Endothelial cell of umbilical vein (primary cell): Measurements from ENCODE around the gene DPYSL4. TPM values are rescaled to one million over a fixed set of nuclear protein-coding genes. Genes with fewer than 3 reads are reported as not detected.

Source experiments
- BruUV-seq: library from RNA; stranded (reverse); fragments of 400-500 nt; replicated peaks from 2 replicates; lab custom pipeline; 2021; lab: Mats Ljungman, UMichigan
- CTCF ChIA-PET: fragments of 300-600, 350-600 bp; sonication (Branson Sonifier 250); formaldehyde crosslinking; loops from one replicate; lab custom pipeline; 2021; ENCODE audit warnings: antibody characterized with exemption, inconsistent platforms; lab: Charles Lee
- POLR2A ChIA-PET: fragments of 300-600, 350-600 bp; sonication (Branson Sonifier 250); formaldehyde crosslinking; loops from one replicate; lab custom pipeline; 2021; ENCODE audit warnings: antibody characterized with exemption, inconsistent platforms; lab: Charles Lee
- DNase-seq: peaks from one replicate; pipeline ENCODE4 v3.0.0-alpha.2; 2011; ENCODE audit warnings: low read depth, low spot score
- FAIRE-seq: peaks from 2 replicates; lab custom pipeline; 2011; peaks lifted over from hg19 to GRCh38; lab: Jason Lieb, UNC
- H2AFZ ChIP-seq: 2 replicates; pipeline ENCODE4 v1.6.0; 2012; ENCODE audit warnings: low read depth, low read length, control low read depth, inconsistent platforms
- H3K27ac ChIP-seq: 2 replicates; pipeline ENCODE4 v1.5.1; 2011; ENCODE audit warnings: low read depth, mild to moderate bottlenecking, control low read depth, low read length, moderate library complexity; ENCODE audit not compliant: insufficient read depth
- H3K27me3 ChIP-seq, 2 experiments: 2 replicates each; pipeline versions ENCODE4 v1.6.0 to v1.6.1; 2011; ENCODE audit warnings: low read length in 2 of 2, mixed read lengths in 1 of 2; ENCODE audit not compliant: control insufficient read depth in 2 of 2, insufficient read depth in 2 of 2
- H3K36me3 ChIP-seq, 2 experiments: 2 replicates in 1 of 2; 3 replicates in 1 of 2; pipeline ENCODE4 v1.5.1; 2011; ENCODE audit warnings: low read length in 2 of 2, mild to moderate bottlenecking in 1 of 2, moderate library complexity in 1 of 2; ENCODE audit not compliant: control insufficient read depth in 2 of 2, insufficient read depth in 2 of 2; ENCODE audit errors: extremely low read depth in 1 of 2
- H3K4me1 ChIP-seq: 3 replicates; pipeline ENCODE4 v1.5.1; 2011; ENCODE audit warnings: mild to moderate bottlenecking, low read length; ENCODE audit not compliant: control insufficient read depth, insufficient read depth; ENCODE audit errors: extremely low read depth
- H3K4me2 ChIP-seq: 2 replicates; pipeline ENCODE4 v1.6.1; 2011; ENCODE audit warnings: low read length, control low read depth, mixed read lengths; ENCODE audit not compliant: insufficient read depth
- H3K4me3 ChIP-seq, 3 experiments: fragments of 200-600 bp in 1 of 3; sonication (generic), shearing (Covaris generic) in 1 of 3; replicated peaks in 1 of 3; 2 replicates each; pipeline ENCODE4 v1.5.1; 2011 to 2016; ENCODE audit warnings: control low read depth in 3 of 3, low read length in 3 of 3, mild to moderate bottlenecking in 2 of 3, inconsistent platforms in 1 of 3, low read depth in 1 of 3, moderate library complexity in 1 of 3; ENCODE audit not compliant: insufficient read depth in 1 of 3
- H3K79me2 ChIP-seq: 2 replicates; pipeline ENCODE4 v1.6.0; 2012; ENCODE audit warnings: low read length, inconsistent platforms; ENCODE audit not compliant: control insufficient read depth, insufficient read depth
- H3K9ac ChIP-seq: replicated peaks from 2 replicates; pipeline ENCODE3; 2011; ENCODE audit warnings: low read length, control low read depth; ENCODE audit not compliant: insufficient read depth; ENCODE audit errors: extremely low read depth
- H3K9me1 ChIP-seq: replicated peaks from 3 replicates; pipeline ENCODE4 v1.6.0; 2011; ENCODE audit warnings: mild to moderate bottlenecking, low read length; ENCODE audit not compliant: control insufficient read depth, insufficient read depth; ENCODE audit errors: extremely low read depth
- H3K9me3 ChIP-seq: replicated peaks from 2 replicates; pipeline ENCODE4 v1.5.1; 2012; ENCODE audit warnings: low read length, inconsistent platforms; ENCODE audit not compliant: control insufficient read depth, insufficient read depth
- H4K20me1 ChIP-seq: replicated peaks from 2 replicates; pipeline ENCODE3; 2011; ENCODE audit warnings: mild to moderate bottlenecking, low read length; ENCODE audit not compliant: control insufficient read depth, insufficient read depth; ENCODE audit errors: extremely low read depth
- EZH2 ChIP-seq: IDR thresholded peaks from 2 replicates; pipeline ENCODE4 v1.6.1; 2012; ENCODE audit warnings: borderline replicate concordance, low read depth, mild to moderate bottlenecking, moderate library complexity, low read length, inconsistent platforms; ENCODE audit not compliant: severe bottlenecking
- FOS ChIP-seq: IDR thresholded peaks from 2 replicates; pipeline ENCODE4 v1.6.1; 2011; ENCODE audit warnings: mild to moderate bottlenecking, low read length, moderate library complexity, borderline replicate concordance; ENCODE audit not compliant: insufficient read depth
- GATA2 ChIP-seq: IDR thresholded peaks from 2 replicates; pipeline ENCODE4 v1.7.0; 2011; ENCODE audit warnings: low read depth, mild to moderate bottlenecking, moderate library complexity, mixed read lengths, low read length; ENCODE audit not compliant: insufficient read length, insufficient read depth
- JUN ChIP-seq: IDR thresholded peaks from 2 replicates; pipeline ENCODE4 v1.6.1; 2011; ENCODE audit warnings: borderline replicate concordance, low read depth; ENCODE audit not compliant: insufficient read length, insufficient read depth
- MAX ChIP-seq: IDR thresholded peaks from 2 replicates; pipeline ENCODE4 v1.6.1; 2011; ENCODE audit not compliant: insufficient read depth, insufficient read length
- MYC ChIP-seq: IDR thresholded peaks from one replicate; pipeline ENCODE4 v1.6.1; 2011; ENCODE audit warnings: mild to moderate bottlenecking, low read depth, low read length
- POLR2A ChIP-seq: IDR thresholded peaks from 2 replicates; pipeline ENCODE4 v1.6.1; 2012; ENCODE audit warnings: low read depth, mild to moderate bottlenecking, control low read depth, low read length
- POLR2AphosphoS5 ChIP-seq: IDR thresholded peaks from 2 replicates; pipeline ENCODE4 v1.6.1; 2012; ENCODE audit warnings: low read depth, mild to moderate bottlenecking, control low read depth, low read length, moderate library complexity; ENCODE audit not compliant: insufficient read depth
- dilution Hi-C: fragments of 300-500 bp; cut with MboI; formaldehyde crosslinking; loops from one replicate; pipeline ENCODE4 v1.15.0; 2019; ENCODE audit warnings: low sequenced_read_pairs; ENCODE audit not compliant: extremely low pct_ligation_motif_present
- intact Hi-C: fragments of 100-400 bp; cut with micrococcal nuclease; formaldehyde crosslinking; loops from one replicate; pipeline ENCODE4 v1.10.0; 2022
- polyA plus RNA-seq, 4 experiments: library from polyadenylated mRNA; depleted of rRNA in 3 of 4; stranded (reverse) in 3 of 4; unstranded in 1 of 4; fragments of >200 nt; gene quantifications; 2 replicates each; pipeline versions ENCODE4 v1.2.1 to v1.2.3, GENCODE V29; 2011 to 2012; ENCODE audit warnings: missing spikeins in 1 of 4
- total RNA-seq: library from RNA; stranded (reverse); gene quantifications from 2 replicates; pipeline ENCODE4 v1.2.3, GENCODE V29; 2021
- TF ChIP-seq, protein P1 (sequence below), 2 donors: IDR thresholded peaks; 1 replicate in 1 of 2; 2 replicates in 1 of 2; pipeline ENCODE4 v1.5.1; 2011; ENCODE audit warnings: low read length in 2 of 2, mild to moderate bottlenecking in 2 of 2, moderate library complexity in 2 of 2, control low read depth in 1 of 2, inconsistent platforms in 1 of 2, low read depth in 1 of 2; ENCODE audit not compliant: insufficient read depth in 1 of 2; ENCODE audit errors: extremely low read depth in 1 of 2

The DPYSL4 gene
- total and polyA plus RNA-seq, 2 donors (not counting 3 experiments of a cell fraction or from before 2014, with no cell fraction given): 27.1 to 60.0 TPM

DNA sequence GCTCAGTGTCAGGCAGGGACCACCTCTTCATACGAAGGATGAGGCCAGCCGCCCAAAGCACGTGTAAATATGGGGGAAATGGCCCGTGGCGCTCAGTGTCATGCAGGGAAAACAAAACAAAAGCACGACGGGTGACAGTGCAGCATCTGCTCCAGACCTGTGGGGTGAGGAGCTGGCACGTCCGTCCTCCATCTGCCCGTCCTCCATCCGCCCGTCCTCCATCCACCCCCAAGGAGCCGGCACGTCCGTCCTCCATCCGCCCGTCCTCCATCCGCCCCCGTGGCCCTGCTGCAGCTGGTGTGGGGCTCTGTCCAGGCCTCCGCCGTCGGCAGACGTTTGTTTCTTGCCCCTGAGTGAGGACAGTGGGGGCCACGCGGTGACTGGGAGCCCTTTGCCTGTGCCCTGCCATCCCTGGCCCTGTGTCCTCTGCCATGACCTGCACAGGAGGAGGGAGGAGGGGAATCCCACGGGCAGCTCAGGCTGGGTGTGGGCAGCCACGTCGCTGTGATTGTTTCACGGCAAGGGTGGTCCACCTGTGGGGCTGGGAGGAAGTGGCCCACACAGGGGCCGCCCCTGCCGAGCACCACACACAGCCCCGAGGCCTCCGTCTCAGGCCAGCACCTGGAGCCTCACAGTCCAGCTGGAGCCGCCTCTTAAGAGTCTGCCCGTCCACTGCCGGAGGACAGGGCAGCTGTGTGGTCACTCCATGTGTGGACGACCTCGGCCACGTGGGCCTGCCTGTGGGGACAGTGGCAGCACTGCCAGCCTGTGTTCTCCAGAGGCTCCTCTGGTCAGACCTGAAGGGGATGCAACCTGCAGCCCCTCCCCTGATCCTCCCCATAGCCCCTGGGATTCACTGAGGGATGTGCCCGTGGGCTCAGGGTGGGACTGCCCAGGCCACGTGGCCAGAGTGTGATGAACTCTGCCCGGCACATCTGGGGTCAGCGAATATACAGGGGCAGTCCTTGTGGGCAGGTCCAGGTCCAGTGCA, 38.2 kb upstream of the DPYSL4 start:
- dilution Hi-C loops: no loop called here
- H3K9me1 ChIP-seq: no peaks in the 10 kb centered on the region
- no peaks in the 10 kb centered on the region for H3K27me3 ChIP-seq
- TF ChIP-seq POLR2AphosphoS5 (no peak), MYC (no peak), JUN (no peak), FOS (no peak), POLR2A (no peak), EZH2 (no peak), GATA2 (no peak), MAX (no peak)
- TF ChIP-seq, protein P1, sequence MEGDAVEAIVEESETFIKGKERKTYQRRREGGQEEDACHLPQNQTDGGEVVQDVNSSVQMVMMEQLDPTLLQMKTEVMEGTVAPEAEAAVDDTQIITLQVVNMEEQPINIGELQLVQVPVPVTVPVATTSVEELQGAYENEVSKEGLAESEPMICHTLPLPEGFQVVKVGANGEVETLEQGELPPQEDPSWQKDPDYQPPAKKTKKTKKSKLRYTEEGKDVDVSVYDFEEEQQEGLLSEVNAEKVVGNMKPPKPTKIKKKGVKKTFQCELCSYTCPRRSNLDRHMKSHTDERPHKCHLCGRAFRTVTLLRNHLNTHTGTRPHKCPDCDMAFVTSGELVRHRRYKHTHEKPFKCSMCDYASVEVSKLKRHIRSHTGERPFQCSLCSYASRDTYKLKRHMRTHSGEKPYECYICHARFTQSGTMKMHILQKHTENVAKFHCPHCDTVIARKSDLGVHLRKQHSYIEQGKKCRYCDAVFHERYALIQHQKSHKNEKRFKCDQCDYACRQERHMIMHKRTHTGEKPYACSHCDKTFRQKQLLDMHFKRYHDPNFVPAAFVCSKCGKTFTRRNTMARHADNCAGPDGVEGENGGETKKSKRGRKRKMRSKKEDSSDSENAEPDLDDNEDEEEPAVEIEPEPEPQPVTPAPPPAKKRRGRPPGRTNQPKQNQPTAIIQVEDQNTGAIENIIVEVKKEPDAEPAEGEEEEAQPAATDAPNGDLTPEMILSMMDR (IDR thresholded peaks at IDR 0.05; ENCODE audit: extremely low read depth in 1 of 2, insufficient read depth in 1 of 2, low read depth in 1 of 2, low read length in 2 of 2): no peak
- no peaks in the 10 kb centered on the region for H4K20me1 ChIP-seq
- intact Hi-C loops: loop anchor here (10.0 kb wide), 1 partner anchor 1954 kb away; no protein-coding TSS in a partner anchor
- FAIRE-seq (no peak), DNase-seq (no peak)
- H3K79me2 ChIP-seq: no peaks in the 10 kb centered on the region
- no TSS peak for BruUV-seq
- H3K9ac ChIP-seq: no peak overlapping the region
- H2AFZ ChIP-seq: no peak overlapping the region
- no peaks in the 10 kb centered on the region for H3K36me3 ChIP-seq
- no peaks in the 10 kb centered on the region for H3K9me3 ChIP-seq
- H3K4me3 ChIP-seq: no peak overlapping the region
- no peak overlapping the region for H3K27ac ChIP-seq
- ChIA-PET CTCF (no interaction called here), POLR2A (no interaction called here)
- no peak overlapping the region for H3K4me2 ChIP-seq
- H3K4me1 ChIP-seq: no peaks in the 10 kb centered on the region
